Kidney epithelial cell (primary cell): Measurements from ENCODE around the gene DOCK1. TPM values are rescaled to one million over a fixed set of nuclear protein-coding genes. Genes with fewer than 3 reads are reported as not detected.

ENCODE experiments used
- DNase-seq: peaks from one replicate; pipeline ENCODE4 v3.0.0-alpha.2; 2010; ENCODE audit warnings: low read depth
- H3K27me3 ChIP-seq: 2 replicates; pipeline ENCODE4 v1.6.0; 2011; ENCODE audit warnings: low read length; ENCODE audit not compliant: control insufficient read depth, insufficient read depth
- H3K36me3 ChIP-seq: 2 replicates; pipeline ENCODE4 v1.5.1; 2011; ENCODE audit warnings: low read length; ENCODE audit not compliant: control insufficient read depth, insufficient read depth
- H3K4me3 ChIP-seq: 2 replicates; pipeline ENCODE4 v1.5.1; 2011; ENCODE audit warnings: low read depth, mild to moderate bottlenecking, control low read depth, low read length
- CTCF ChIP-seq: IDR thresholded peaks from 2 replicates; pipeline ENCODE4 v1.5.1; 2011; ENCODE audit warnings: mild to moderate bottlenecking, moderate library complexity, low read length, control low read depth, inconsistent platforms; ENCODE audit not compliant: insufficient read depth, poor library complexity, severe bottlenecking
- total RNA-seq: library from RNA; depleted of rRNA; stranded (reverse); fragments of >200 nt; gene quantifications from 2 replicates; pipeline ENCODE4 v1.2.3, GENCODE V29; 2015

DOCK1 gene
- total RNA-seq, 1 donor from 2014 or later: 39.5 TPM

- no peak for DNase-seq
- no peak for TF ChIP-seq CTCF
- Histone ChIP-seq H3K4me3 (no peak overlapping the region), H3K36me3 (peaks cover 4% of the 10 kb centered on the region), H3K27me3 (no peaks in the 10 kb centered on the region)
Measured at GRCh38 chr10:127034034-127034633, 128.9 kb downstream of the DOCK1 start.

- H3K27me3 ChIP-seq: no peaks in the 10 kb centered on the region
- DNase-seq: no peak
- peaks cover 5% of the 10 kb centered on the region for H3K36me3 ChIP-seq
- no peak for TF ChIP-seq CTCF
- no peak overlapping the region for H3K4me3 ChIP-seq
Measured at GRCh38 chr10:127034790-127035189, 129.6 kb downstream of the DOCK1 start.

DNA sequence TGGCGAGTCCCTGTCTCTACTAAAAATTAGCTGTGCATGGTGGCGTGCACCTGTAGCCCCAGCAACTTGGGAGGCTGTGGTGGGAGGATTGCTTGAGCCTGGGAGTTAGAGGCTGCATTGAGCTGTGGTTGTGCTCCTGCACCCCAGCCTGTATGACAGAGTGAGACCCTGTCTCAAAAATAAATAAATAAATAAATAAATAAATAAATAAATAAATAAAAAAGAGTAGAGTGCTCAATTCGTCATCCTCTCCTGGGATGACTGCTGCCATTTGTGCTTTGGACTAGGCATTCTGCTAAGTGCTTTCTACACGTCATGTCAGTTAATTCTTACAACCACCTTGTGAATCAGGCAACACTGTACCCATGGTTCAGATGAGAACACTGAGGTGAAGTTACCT is 130.6 kb downstream of the DOCK1 start:
- no peak for TF ChIP-seq CTCF
- no peak overlapping the region for H3K4me3 ChIP-seq
- peaks cover 5% of the 10 kb centered on the region for H3K36me3 ChIP-seq
- DNase-seq: no peak
- H3K27me3 ChIP-seq: no peaks in the 10 kb centered on the region

DNA sequence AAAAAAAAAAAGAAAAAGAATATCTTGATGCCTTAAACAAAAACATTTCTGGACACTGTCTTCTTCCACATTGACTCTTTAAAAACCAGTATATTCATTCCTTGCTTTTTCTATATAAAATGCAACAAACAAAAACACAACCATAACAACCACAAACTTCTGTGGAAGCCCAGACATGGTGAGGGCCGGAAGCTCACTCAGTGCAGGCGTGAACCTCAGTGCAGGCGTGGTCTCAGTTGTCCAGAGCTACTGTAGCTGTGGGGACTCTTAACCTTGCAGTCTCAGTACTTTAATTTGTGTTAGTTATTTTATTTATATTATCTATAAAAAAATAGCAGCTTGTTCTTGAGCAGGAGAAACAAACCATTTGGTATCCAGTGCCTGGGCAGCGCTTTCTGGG is 131.8 kb downstream of the DOCK1 start:
- Histone ChIP-seq H3K4me3 (no peak overlapping the region), H3K36me3 (peaks cover 4% of the 10 kb centered on the region), H3K27me3 (no peaks in the 10 kb centered on the region)
- DNase-seq: no peak
- no peak for TF ChIP-seq CTCF

DNA sequence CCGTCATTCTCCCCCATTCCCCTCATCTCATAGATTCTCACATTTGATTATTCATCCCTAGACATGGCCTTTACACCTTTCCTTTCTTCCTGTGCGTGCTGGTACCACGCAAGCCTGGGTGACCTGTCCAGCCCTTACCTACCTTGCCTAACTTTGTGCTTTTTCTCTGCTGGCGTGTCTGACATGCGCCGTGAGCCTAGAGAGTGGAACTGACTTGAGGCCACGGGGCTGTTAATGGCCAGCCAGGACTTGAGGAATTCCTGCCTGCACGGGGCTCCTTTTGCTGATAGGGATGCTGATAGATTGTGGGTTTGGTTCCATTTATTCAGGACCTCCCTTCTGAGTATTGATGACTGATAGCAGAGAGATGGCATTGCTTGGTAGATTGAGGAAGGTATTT is 134.2 kb downstream of the DOCK1 start:
- DNase-seq: no peak
- H3K27me3 ChIP-seq: no peaks in the 10 kb centered on the region
- TF ChIP-seq CTCF: no peak
- H3K4me3 ChIP-seq: no peak overlapping the region
- peaks cover 2% of the 10 kb centered on the region for H3K36me3 ChIP-seq

DNA sequence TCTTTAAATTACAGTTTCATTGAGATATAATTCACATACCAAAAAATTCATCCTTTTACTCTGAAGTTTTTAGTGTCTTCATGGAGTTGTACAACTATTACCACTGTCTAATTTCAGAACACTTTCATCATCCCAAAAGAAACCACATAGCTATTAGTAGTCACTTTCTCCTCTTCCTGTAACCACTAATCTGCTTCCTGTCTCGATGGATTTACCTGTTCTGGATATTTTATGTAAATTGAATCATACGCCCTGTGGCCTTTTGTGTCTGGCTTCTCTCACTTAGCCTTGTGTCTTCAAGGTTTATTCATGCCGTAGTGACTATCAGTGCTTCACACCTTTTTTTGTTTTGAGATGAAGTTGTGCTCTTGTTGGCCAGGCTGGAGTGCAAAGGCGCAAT is 135.5 kb downstream of the DOCK1 start:
- H3K4me3 ChIP-seq: no peak overlapping the region
- no peaks in the 10 kb centered on the region for H3K27me3 ChIP-seq
- TF ChIP-seq CTCF: no peak
- peaks cover 1% of the 10 kb centered on the region for H3K36me3 ChIP-seq
- no peak for DNase-seq
